HG02852 (cell line): ENCODE measurements around the gene ULK3.

Experiments used
- ATAC-seq: cut with Tn5 transposase; IDR thresholded peaks from one replicate; pipeline ENCODE4 v1.9.1; 2021; ENCODE audit warnings: mild to moderate bottlenecking, moderate library complexity; ENCODE audit not compliant: unreplicated experiment

The ULK3 gene

DNA sequence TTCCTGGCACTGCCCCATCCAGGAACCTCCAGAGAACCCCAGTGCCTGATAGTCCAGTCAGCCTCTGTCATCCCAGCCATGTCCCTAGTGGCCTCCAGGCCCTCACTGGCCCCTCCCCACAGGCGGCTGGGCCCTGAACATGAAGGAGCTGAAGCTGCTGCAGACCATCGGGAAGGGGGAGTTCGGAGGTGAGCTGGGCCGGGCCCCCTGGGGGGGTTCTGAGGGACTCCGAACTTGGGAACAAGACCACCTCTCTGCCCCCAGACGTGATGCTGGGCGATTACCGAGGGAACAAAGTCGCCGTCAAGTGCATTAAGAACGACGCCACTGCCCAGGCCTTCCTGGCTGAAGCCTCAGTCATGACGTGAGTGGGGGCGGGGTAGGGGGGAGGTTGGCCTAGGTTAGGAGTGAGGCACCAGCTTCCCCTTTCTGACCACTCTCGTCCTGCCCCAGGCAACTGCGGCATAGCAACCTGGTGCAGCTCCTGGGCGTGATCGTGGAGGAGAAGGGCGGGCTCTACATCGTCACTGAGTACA lies 42.3 kb downstream of the ULK3 start:
- no peak for ATAC-seq

DNA sequence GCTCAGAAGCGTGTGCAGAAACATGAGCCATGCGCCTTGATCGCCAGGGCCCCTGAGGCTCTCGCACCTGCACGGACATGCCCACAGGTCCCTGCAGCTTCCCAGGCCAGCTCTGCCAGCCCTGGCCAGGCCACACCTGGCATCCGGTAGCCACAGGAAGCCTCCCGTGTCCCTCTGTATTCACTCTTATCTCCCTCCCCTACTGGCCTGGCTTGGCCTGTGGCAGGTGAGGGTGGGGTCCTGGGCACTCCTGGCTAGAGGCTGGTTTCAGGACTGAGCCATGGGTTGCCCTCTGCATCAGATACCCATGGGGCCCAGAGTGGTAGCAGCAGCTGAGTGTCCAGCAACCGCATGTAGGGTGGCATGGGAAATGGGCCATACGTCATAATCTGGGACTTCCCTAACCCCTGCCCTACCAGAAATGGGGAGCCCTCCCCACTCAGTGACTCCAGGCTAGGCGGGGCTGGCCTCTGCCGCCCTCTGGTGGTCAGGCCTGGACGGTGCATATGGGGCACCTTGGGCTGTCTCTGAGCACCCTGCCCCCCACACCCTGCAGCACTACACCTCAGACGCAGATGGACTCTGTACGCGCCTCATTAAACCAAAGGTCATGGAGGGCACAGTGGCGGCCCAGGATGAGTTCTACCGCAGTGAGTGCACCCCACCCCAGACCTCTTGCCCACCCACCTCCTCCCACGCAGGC lies 42.9 kb downstream of the ULK3 start:
- ATAC-seq = peak; percentile 69

DNA sequence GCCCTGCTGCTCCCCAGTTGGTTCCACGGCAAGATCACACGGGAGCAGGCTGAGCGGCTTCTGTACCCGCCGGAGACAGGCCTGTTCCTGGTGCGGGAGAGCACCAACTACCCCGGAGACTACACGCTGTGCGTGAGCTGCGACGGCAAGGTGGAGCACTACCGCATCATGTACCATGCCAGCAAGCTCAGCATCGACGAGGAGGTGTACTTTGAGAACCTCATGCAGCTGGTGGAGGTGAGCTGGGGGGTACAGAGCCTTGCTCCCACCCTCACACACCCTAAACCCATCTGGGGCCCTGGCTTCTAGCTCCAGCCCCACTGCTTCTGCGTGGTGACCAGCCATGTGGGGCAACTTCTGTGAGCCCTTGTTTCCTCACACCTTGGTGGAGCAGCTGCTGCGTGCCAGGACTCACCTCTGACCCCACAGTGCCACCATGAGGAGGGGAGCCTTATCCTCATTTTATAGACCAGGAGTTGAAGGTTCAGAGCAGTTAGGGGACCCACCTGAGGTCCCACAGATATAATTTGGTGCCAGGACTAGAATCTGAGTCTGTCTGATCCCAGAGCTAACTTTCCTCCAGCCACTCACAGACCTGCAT lies 43.6 kb downstream of the ULK3 start:
- ATAC-seq = no peak

- ATAC-seq = no peak
Measured at GRCh38 chr15:74798388-74799254, 44.3 kb downstream of the ULK3 start.

DNA sequence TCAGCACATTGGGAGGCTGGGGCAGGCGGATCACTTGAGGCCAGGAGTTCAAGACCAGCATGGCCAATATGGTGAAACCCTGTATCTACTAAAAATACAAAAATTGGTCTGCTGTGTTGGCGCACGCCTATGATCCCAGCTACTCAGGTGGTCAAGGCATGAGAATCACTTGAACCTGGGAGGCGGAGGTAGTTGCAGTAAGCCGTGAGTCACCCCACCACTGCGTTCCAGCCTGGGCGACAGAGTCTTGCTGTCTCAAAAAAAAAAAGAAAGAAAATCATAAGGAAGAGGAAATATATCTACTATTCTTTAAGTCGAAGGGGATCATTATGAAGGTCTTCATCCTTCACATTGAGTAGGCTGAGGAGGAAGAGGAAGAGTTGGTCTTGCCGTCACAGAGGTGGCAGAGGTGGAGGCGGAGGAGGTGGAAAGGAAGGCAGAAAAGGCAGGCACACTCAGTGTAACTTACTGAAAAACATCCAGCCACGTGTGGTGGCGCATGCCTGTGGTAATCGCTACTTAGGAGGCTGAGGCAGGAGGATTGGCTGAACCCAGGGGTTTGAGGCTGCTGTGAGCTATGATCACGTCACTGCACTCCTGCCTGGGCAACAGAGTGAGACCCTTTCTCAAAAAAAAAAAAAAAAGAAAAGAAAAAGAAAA lies 46.9 kb downstream of the ULK3 start:
- ATAC-seq = no peak

DNA sequence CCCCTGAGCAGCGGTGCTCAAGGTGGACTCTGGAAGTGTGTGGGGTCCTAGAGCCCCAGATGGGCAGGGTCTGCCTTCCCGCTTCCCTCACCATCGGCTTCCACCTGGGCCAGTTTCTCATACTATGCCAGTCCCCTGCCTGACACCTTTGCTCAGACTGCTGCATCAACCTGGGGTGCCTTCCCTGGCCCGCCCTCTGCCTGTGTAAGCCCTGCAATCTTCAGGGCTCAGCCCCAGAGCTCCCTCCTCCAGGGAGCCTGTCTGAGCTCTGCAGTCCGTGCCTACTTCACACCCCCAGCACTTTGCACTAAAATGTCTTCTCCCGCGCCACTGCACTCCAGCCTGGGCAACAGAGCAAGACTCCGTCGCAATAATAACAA lies 48.0 kb downstream of the ULK3 start:
- ATAC-seq = no peak

DNA sequence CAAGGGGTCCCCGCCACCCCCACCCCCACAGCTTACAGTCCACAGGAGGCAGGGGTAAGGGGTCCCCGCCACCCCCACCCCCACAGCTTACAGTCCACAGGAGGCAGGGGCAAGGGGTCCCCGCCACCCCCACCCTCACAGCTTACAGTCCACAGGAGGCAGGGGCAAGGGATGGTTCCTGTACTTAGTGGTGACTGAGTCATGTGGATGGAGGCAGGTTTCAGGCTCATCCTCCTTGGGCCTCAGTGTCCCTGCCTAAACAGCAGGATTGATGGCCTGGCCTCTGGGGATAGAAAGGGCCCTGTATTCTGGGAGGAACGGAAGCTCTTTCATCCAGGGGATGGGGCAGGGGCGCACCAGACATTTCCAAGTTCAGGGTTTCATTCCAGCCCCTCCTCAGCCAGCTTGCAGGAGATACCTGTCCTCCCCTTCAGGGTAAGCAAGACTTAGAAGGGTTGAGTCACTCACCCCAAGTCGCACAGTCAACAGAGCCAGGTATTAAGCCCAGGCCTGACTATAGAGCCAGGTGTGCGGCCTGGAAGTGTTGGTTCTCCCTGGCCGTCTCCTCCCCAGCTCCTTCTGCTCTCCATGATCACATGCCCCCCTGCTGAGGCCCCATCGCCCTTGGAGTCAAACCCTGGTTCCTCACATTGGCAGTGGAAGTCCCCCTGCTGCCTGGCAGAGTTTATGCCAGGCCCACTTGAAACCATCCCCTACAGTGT lies 48.5 kb downstream of the ULK3 start:
- no peak for ATAC-seq

DNA sequence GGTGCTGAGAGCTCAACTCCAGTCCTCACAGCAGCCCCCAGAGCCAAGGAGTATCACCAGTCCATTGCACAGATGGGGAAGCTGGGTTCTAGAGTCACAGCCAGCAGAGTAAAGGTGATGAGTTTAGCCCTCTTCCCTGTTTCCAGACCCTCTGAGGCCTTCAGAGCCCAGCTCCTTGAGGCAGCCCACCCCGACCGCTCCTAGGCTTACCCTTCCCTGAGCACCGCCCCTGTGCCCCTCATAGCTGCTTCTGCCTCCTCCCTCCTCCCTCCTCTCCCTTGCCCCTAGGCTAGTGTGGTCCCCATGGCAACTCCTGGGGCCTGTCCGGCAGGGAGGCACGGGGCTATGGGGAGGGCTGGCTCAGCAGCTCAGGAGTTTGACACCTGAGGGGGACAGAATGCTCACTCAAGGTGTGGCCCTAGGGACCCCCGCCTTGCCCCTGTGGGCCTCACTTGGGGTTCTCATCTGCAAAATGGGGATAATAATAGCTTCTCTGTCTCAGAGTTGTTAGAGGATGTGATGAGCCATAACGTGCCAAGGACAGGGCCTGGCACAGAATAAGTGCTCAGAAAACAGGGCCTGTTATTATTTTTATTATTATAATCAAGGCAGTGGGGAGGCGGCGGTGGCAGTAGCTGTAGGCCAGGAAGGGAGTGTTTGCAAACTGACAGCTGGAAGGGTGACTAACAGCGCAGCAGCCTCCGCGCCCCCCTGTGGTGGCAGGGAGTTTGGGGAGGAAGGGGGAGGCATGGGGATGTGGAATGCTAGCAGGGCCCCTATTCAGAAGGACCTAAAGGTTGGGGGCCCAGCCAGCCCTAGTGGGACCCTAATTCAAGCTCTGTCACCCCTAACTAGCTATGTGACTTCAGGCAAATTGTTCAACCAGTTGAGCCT lies 49.6 kb downstream of the ULK3 start:
- ATAC-seq = no peak

GRCh38 chr15:74792227-74793016 lies 50.5 kb downstream of the ULK3 start:
- ATAC-seq = no peak

- ATAC-seq = no peak
Measured at GRCh38 chr15:74791667-74792066, 51.3 kb downstream of the ULK3 start.

DNA sequence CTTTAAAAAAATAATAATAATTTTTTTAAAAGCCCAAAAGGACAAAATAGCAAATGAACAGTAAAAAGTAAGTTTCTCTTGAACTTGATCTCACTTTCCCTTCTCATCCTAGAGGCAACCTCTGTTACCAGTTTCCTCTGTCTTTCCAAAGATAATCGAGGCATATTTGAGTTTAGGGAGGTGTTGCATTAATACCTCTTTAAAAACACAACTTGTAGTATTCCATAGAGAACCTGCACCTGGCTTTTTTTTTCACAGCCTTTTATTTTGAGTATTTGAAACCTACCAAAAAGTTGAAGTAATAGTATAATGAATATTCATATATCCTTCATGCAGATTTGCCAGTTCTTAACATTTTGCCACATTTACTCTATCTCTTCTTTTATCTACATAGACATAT lies 51.9 kb downstream of the ULK3 start:
- no peak for ATAC-seq

GRCh38 chr15:74790080-74790916 lies 52.7 kb downstream of the ULK3 start:
- ATAC-seq = no peak

DNA sequence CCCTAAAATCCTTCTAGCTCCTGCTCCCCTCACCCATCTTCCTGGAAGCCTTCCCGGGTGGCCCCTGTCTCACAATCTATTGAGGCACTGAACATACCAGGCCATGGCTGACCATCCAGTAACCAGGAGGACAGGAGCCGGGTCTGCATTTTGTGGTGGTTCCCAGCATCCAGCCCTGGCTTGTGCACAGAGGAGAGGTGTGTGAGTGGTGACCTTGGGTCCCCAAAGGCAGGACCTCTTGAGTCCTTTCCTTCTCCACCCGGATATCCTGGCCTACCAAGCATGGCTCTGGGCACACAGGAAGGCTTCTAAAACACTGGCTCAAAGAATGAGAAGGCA lies 53.2 kb downstream of the ULK3 start:
- ATAC-seq = no peak

- ATAC-seq = no peak
Measured at GRCh38 chr15:74789171-74789631, 53.8 kb downstream of the ULK3 start.

DNA sequence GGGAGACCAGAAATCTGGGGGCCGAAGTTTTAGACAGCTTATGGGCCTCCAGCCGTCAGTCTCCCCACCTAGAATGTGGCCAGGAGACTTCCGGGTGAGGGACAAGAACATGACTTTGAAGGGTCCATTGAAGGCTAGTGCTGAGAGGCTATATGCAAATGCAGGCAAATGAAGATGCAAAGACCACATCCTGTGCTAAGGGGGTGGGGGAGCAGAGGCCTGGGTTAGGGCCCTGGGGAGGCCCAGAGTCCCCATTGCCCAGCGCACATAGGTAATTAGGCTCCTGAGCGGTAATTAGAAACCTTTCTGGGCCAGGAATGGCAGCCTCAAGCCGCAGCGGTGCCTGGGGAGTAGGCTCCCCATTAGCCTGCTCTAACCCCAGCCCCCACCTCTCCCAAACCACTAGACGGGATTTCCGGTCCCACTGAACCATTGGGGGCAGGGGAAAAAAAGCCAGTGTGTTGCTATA lies 54.2 kb downstream of the ULK3 start:
- ATAC-seq = peak; percentile 26

DNA sequence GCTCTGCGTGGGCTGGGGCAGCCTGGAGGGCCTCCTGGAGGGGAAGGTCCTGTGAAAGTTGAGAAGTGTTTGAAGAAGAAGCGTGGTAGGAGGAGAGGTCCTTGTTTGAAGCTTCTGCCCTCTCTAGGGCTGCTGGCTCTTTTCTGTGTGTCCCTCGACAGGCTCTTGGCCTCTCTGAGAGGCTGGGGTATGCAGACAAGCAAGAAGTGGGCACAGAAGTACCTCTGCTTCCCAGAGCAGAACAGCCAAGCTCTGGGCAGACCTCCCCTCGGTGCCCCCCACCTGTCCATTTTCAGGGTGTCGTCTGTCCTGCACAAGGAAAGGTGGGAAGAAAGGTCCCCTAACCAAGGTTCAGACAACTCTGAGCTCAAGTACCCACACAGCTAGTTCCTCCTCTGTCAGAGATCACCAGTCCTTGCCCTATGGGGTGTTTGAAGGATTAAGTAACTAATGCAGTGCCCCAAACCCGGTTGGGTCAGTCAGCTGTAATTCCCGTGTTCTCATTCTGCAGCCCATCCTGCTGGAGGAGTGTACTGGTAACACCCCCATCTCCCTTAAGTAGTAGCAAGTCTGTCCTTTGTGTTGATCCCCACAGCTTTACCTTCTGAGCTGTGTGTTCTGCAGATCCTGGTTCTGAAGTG lies 54.8 kb downstream of the ULK3 start:
- ATAC-seq = no peak
